ENCODE measurements around the gene AGK. TPM values are rescaled to one million over a fixed set of nuclear protein-coding genes. Genes with fewer than 3 reads are reported as not detected.

Gene AGK
- total RNA-seq, 1 donor from 2014 or later = 27.8 TPM

DNA sequence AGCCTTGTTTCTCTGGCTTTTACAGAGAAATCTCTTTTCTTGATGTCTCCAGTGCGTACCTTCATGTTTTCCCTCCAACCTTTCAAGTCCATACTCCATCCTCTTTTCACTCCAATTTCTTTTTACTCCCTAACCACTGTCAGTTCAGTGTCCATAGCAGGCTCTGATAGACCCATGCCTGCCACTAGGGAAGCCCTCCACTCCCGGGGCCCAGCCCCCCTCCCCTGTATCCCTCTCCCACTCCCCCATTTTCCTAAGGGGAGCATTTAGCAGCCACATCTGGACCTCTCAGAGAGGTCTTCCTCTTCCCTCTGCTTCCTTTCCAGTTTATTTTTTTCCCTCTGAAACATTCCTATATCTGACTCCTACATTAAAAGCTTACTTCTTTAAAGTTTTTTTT is 117.6 kb downstream of the AGK start:
- Mint-ChIP-seq H3K36me3 (ENCODE audit: unreplicated experiment) (peaks cover 22% of the 10 kb centered on the region), H3K4me1 (ENCODE audit: unreplicated experiment) (no peaks in the 10 kb centered on the region), H3K27me3 (ENCODE audit: unreplicated experiment) (no peaks in the 10 kb centered on the region), H3K4me3 (ENCODE audit: unreplicated experiment) (no peak overlapping the region), H3K9me3 (ENCODE audit: unreplicated experiment) (no peaks in the 10 kb centered on the region), H3K27ac (ENCODE audit: unreplicated experiment) (no peak overlapping the region)
- DNase-seq (ENCODE audit: extremely low spot score, unreplicated experiment) = no peak
- TF ChIP-seq, protein P1, sequence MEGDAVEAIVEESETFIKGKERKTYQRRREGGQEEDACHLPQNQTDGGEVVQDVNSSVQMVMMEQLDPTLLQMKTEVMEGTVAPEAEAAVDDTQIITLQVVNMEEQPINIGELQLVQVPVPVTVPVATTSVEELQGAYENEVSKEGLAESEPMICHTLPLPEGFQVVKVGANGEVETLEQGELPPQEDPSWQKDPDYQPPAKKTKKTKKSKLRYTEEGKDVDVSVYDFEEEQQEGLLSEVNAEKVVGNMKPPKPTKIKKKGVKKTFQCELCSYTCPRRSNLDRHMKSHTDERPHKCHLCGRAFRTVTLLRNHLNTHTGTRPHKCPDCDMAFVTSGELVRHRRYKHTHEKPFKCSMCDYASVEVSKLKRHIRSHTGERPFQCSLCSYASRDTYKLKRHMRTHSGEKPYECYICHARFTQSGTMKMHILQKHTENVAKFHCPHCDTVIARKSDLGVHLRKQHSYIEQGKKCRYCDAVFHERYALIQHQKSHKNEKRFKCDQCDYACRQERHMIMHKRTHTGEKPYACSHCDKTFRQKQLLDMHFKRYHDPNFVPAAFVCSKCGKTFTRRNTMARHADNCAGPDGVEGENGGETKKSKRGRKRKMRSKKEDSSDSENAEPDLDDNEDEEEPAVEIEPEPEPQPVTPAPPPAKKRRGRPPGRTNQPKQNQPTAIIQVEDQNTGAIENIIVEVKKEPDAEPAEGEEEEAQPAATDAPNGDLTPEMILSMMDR (IDR thresholded peaks at IDR 0.05) = no peak

DNA sequence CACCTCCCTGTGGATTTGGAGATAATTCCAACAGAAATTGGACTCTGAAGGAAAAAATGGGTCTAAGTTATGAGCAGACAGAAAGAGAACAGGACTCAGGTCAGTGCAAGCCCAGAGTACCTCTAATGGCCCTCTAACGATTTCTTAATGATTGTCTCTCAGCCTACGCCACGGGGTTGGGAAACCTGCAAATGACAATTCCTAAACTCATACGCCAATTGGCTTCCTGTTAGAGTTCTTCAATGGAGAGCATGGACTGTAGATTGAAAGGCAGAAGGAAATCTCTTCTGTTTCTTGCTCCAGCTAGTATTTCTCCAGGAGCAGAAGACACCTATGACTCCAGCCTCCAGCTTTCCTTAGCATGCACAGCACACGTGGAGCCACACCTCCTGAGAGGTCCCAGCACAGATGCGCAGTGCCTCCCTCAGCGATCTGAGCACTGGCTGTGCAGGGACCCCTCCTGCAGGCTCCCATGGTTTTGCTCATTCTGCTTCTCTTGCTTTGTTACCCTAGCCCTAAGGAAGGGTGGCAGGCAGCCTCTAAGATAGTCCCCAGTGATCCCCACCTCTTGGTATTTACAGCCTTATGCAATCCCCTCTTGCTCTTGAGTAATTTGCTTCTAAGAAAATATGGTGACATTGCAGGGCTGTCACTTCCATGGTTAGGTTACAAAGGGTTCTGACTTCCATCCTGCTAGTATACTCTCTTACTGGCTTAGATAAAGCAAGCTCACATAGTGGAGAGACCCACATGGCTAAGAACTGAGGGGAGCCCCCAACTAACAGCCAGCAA is 120.7 kb downstream of the AGK start:
- Mint-ChIP-seq H3K4me3 (ENCODE audit: unreplicated experiment) (no peak overlapping the region), H3K27me3 (ENCODE audit: unreplicated experiment) (no peaks in the 10 kb centered on the region), H3K9me3 (ENCODE audit: unreplicated experiment) (no peaks in the 10 kb centered on the region), H3K4me1 (ENCODE audit: unreplicated experiment) (no peaks in the 10 kb centered on the region), H3K36me3 (ENCODE audit: unreplicated experiment) (peaks cover 16% of the 10 kb centered on the region), H3K27ac (ENCODE audit: unreplicated experiment) (no peak overlapping the region)
- TF ChIP-seq, protein P1 (IDR thresholded peaks at IDR 0.05) = no peak
- no peak for DNase-seq (ENCODE audit: extremely low spot score, unreplicated experiment)

DNA sequence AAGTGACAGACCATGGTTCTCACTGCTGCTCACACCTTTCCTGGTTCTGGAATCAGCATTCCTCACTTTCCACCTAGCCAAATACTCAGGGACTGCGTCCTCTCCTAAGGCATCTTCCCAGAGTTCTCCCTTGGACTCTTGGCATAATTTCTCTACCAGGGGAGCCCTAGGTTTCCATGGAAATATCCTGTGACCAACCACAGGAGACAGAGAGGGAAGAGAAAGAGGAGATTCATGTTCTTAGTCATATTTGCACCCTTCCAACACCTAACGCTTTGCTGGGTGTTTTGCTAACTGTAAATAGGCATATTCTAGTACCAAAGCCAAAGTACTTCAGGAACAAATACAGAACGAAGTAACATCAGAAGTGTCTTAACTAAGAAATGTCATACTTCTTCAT is 122.1 kb downstream of the AGK start:
- no peaks in the 10 kb centered on the region for H3K27me3 Mint-ChIP-seq (ENCODE audit: unreplicated experiment)
- peaks cover 16% of the 10 kb centered on the region for H3K36me3 Mint-ChIP-seq (ENCODE audit: unreplicated experiment)
- H3K4me1 Mint-ChIP-seq (ENCODE audit: unreplicated experiment) = no peaks in the 10 kb centered on the region
- no peak overlapping the region for H3K27ac Mint-ChIP-seq (ENCODE audit: unreplicated experiment)
- TF ChIP-seq, protein P1 (IDR thresholded peaks at IDR 0.05) = no peak
- no peak overlapping the region for H3K4me3 Mint-ChIP-seq (ENCODE audit: unreplicated experiment)
- DNase-seq (ENCODE audit: extremely low spot score, unreplicated experiment) = no peak
- no peaks in the 10 kb centered on the region for H3K9me3 Mint-ChIP-seq (ENCODE audit: unreplicated experiment)

DNA sequence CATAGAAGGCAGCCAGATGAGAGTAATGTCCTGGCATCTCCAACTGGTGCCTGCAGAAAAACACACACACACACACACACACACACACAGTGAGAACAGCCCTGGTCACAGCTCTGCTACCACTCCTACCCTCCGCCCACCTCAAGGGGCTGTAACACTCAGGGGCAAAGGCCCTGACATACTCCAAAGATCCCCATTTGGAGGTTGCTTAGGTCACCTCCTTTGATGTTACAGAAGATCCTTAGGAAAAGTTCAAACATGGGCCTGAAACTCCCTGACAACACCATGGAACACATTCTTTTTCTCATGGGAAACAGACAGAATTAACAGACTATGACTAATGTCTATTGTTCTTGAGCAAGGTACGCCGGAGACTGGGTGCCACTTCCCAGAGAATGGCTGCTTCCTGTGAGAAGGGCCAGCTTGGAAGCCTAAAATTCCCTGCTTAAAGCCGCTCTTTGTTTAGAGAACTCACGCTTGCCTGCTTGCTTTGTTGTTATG is 123.0 kb downstream of the AGK start:
- Mint-ChIP-seq H3K27ac (ENCODE audit: unreplicated experiment) (no peak overlapping the region), H3K4me1 (ENCODE audit: unreplicated experiment) (no peaks in the 10 kb centered on the region), H3K36me3 (ENCODE audit: unreplicated experiment) (peaks cover 16% of the 10 kb centered on the region), H3K4me3 (ENCODE audit: unreplicated experiment) (no peak overlapping the region), H3K9me3 (ENCODE audit: unreplicated experiment) (no peaks in the 10 kb centered on the region), H3K27me3 (ENCODE audit: unreplicated experiment) (no peaks in the 10 kb centered on the region)
- TF ChIP-seq, protein P1 (IDR thresholded peaks at IDR 0.05) = no peak
- no peak for DNase-seq (ENCODE audit: extremely low spot score, unreplicated experiment)

DNA sequence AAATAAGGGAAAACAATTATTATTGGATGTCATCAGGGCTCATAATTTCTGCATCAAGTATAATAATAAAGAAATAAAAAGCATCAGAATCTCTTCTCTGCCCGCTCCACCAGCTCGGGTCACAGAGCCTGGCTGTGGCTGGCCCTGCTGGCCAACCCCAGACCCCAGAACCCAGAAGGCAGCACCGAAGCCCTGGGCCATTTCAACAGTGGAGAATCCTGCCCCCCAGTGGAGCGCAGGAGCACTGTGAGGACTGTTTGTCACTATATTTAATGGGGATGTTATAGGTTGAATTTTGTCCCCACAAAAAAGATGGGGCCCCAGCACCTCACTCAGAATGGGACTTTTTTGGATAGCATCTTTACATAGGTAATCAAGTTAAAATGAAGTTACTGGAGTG is 123.5 kb downstream of the AGK start:
- Mint-ChIP-seq H3K4me3 (ENCODE audit: unreplicated experiment) (no peak overlapping the region), H3K27ac (ENCODE audit: unreplicated experiment) (no peak overlapping the region), H3K4me1 (ENCODE audit: unreplicated experiment) (no peaks in the 10 kb centered on the region)

More for the DNA sequence above, 123.5 kb downstream of the AGK start:
- no peak for DNase-seq (ENCODE audit: extremely low spot score, unreplicated experiment)
- Mint-ChIP-seq H3K27me3 (ENCODE audit: unreplicated experiment) (no peaks in the 10 kb centered on the region), H3K9me3 (ENCODE audit: unreplicated experiment) (no peaks in the 10 kb centered on the region), H3K36me3 (ENCODE audit: unreplicated experiment) (peaks cover 16% of the 10 kb centered on the region)
- TF ChIP-seq, protein P1 (IDR thresholded peaks at IDR 0.05) = peak; percentile 28

Measured in osteocyte (in vitro differentiated cells).